Activated T-cell treated with anti-CD3 and anti-CD28 coated beads, Interleukin-2, amount 50 U/mL, for 24 hours (primary cell): Measurements from ENCODE around the gene CD151.

ENCODE experiments used
- DNase-seq: peaks from one replicate; pipeline ENCODE4 v3.0.0-alpha.2; 2020
- H3K27ac Mint-ChIP-seq: 2 replicates; pipeline ENCODE4 v1.8.0; 2020; ENCODE audit warnings: mild to moderate bottlenecking, mixed read lengths
- H3K27me3 Mint-ChIP-seq: 2 replicates; pipeline ENCODE4 v1.8.0; 2020; ENCODE audit warnings: mixed read lengths
- H3K36me3 Mint-ChIP-seq: 2 replicates; pipeline ENCODE4 v1.8.0; 2020; ENCODE audit warnings: low read depth, mixed read lengths
- H3K4me1 Mint-ChIP-seq: 2 replicates; pipeline ENCODE4 v1.8.0; 2020; ENCODE audit warnings: low read depth, mixed read lengths
- H3K4me3 Mint-ChIP-seq: 2 replicates; pipeline ENCODE4 v1.8.0; 2020; ENCODE audit warnings: mild to moderate bottlenecking, moderate library complexity, mixed read lengths
- H3K9me3 Mint-ChIP-seq: 2 replicates; pipeline ENCODE4 v1.8.0; 2020; ENCODE audit warnings: mixed read lengths

Gene CD151

DNA sequence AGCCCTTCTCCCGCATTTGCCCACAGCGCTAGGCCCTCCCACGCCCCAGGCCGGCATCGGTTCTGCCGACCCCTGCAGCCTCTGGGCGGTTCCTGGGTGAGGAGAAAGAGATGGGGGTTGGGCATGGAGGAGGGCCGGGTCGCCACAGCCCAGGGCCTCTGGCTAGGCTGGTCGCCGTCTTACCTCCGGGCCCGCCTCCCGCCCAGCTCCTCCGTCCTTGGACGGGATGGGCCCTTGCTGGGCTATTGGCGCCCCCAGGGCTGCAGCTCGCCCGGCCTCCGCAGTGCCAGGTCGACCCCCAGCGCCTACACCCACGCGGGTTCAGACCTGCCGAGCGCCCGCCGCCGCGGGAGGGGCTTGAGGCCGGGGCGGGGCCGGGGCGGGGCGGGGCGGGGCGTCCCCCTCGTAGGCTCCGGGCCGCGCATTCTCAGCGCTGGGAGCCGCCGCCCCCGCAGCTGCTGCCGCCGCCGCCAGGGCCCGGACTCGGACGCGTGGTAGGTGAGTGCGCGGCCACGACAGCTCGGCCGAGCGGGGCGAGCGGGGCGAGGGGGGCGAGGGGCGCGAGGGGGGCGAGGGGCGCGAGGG, at the start of gene CD151:
TSS of gene CD151 (plus strand) at position 424 of the 585 bp plus-strand sequence. CDS start 3,118 bp downstream, outside the sequence.
- H3K27ac Mint-ChIP-seq, result peak within 1 kb of the TSS; percentile 52
- peak; percentile 66 for DNase-seq
- H3K4me1 Mint-ChIP-seq, result peaks cover 43% of the 10 kb centered on the region
- peak within 1 kb of the TSS; percentile 71 for H3K4me3 Mint-ChIP-seq
- peaks cover 49% of the 10 kb centered on the region for H3K27me3 Mint-ChIP-seq
- no peaks in the 10 kb centered on the region for H3K9me3 Mint-ChIP-seq
- H3K36me3 Mint-ChIP-seq, result peaks cover 16% of the 10 kb centered on the region

DNA sequence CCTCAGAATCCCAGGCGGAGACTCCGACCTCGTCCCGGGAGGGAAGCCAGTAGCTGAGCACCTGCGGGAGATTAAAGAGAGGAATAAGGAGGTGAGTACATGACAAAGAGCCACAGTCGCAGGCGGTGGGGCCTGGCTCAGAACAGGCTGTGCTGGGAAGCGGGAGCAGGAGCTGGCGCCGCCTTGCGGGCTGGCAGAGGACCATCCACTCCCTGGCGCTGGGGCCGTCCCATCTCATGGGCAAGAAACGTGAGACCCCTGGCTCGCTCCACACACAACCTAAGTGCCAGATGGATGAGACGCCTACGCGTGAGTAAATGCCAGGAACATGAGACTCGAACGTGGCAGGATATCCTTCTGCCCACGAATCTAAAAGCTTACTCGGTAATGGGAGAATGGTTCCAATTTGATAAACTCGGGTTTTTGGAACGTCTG, 49.2 kb upstream of the CD151 start:
- Mint-ChIP-seq H3K27ac (no peak overlapping the region), H3K4me3 (no peak overlapping the region), H3K27me3 (no peaks in the 10 kb centered on the region), H3K4me1 (peaks cover 17% of the 10 kb centered on the region), H3K9me3 (no peaks in the 10 kb centered on the region), H3K36me3 (peaks cover 33% of the 10 kb centered on the region)
- DNase-seq, result peak; percentile 45

DNA sequence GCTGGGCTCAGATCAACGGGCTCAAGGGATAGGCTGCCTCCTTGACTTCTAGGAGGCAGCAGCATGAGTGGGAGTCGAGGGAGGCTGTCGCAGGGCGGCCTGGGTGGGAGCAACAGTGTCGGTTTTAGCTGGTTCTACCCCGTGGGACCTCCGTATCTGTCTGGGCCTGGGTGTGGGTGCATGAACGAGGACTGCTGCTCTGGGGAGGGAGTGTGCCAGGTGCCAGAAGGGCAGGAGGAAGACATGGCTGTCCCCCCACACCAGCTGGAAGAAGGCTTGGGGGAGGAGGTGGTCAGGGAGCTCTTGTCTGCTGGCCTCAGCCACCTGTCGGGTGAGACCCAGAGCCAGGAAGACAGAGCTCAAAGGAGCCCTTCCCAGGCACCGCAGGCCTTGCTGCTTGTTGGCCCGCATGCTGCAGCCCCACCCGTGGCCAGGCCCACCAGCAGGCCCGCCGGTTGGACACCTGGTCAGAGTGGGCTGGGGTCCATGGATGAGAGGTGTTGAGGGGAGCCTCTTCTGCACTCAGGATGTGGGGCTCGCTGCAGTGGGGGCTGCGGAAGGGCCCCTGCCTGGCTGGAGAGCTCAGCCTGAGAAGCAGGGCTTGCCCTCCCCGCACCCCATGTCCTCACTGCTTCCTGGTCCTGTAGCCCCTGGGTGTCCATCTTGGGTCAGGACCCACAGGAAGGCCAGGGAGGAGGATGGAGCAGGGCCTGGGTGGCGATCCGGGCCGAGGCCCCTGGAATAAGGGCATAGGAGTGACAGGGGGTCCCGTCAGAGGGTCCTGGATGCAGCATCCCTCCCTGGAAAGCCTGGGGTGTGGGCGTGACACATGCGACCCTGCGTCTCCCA, 46.3 kb upstream of the CD151 start:
- Mint-ChIP-seq H3K4me1 (peaks cover 5% of the 10 kb centered on the region), H3K27ac (peak overlapping the region; percentile 55), H3K27me3 (peaks cover 4% of the 10 kb centered on the region), H3K4me3 (no peak overlapping the region), H3K36me3 (peaks cover 23% of the 10 kb centered on the region), H3K9me3 (no peaks in the 10 kb centered on the region)
- no peak for DNase-seq

DNA sequence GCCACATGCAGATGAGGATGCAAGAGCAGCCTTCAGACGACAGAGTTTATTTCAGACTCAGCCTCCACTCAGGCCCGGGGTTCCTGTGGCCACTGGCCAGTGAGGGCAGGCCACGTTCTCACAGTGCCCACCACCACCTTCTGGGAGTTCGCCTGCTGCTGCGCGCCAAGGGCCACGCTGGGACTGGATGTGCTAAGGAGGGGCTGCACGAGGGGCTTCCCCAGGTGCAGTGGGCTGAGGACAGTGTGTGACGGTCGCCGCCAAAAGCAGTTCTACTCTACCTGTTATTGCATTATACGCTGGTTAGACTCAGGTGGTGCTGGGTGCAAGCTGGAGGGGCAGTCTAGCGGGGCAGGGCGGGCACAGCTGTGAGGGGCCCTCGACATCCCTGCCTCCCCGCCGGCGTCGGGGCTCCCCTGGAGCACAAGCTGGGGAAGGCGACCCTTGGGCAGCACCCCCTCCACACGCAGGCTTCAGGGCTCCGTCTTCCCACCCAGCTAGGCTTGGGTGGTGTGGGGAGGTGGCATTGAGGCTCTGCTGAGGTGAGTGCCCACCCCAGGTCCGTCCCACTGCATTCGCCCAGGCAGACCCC, 45.6 kb upstream of the CD151 start:
- Mint-ChIP-seq H3K4me3 (no peak overlapping the region), H3K27me3 (peaks cover 4% of the 10 kb centered on the region), H3K27ac (no peak overlapping the region), H3K36me3 (peaks cover 25% of the 10 kb centered on the region), H3K4me1 (peaks cover 5% of the 10 kb centered on the region), H3K9me3 (no peaks in the 10 kb centered on the region)
- no peak for DNase-seq

DNA sequence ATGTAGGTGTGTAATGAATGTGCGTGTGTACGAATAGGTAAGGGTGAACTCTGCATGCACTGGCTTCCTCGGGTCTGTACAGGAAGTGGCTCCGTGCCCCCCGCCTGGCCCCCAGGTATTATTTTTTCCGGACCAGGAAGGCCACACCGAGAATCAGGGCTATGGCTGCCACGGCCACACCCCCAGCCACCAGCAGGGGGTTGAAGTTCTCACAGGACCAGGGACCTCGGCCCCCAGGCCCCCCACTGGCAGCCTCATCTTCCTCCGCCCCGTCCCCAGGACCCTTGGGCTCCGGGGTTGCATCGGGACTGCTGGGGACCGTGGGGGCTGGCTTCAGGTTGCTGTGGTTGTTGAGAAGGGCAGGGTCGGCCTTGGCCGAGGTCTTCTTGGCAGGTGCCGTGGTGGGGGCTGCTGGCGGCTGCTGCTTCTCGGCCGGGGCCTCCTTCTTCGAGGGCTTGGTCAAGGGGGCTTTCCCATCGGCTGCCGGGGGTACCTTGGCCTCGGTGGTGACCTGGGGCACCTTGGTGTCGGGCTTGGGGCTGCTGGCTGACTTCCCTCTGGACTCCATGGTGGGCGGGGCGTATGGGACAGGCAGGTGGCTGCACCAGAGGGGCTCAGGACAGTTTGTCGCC, 44.6 kb upstream of the CD151 start:
- no peaks in the 10 kb centered on the region for H3K9me3 Mint-ChIP-seq
- peaks cover 30% of the 10 kb centered on the region for H3K36me3 Mint-ChIP-seq
- peaks cover 5% of the 10 kb centered on the region for H3K4me1 Mint-ChIP-seq
- H3K27me3 Mint-ChIP-seq, result peaks cover 4% of the 10 kb centered on the region
- no peak for DNase-seq
- no peak overlapping the region for H3K4me3 Mint-ChIP-seq
- no peak overlapping the region for H3K27ac Mint-ChIP-seq

DNA sequence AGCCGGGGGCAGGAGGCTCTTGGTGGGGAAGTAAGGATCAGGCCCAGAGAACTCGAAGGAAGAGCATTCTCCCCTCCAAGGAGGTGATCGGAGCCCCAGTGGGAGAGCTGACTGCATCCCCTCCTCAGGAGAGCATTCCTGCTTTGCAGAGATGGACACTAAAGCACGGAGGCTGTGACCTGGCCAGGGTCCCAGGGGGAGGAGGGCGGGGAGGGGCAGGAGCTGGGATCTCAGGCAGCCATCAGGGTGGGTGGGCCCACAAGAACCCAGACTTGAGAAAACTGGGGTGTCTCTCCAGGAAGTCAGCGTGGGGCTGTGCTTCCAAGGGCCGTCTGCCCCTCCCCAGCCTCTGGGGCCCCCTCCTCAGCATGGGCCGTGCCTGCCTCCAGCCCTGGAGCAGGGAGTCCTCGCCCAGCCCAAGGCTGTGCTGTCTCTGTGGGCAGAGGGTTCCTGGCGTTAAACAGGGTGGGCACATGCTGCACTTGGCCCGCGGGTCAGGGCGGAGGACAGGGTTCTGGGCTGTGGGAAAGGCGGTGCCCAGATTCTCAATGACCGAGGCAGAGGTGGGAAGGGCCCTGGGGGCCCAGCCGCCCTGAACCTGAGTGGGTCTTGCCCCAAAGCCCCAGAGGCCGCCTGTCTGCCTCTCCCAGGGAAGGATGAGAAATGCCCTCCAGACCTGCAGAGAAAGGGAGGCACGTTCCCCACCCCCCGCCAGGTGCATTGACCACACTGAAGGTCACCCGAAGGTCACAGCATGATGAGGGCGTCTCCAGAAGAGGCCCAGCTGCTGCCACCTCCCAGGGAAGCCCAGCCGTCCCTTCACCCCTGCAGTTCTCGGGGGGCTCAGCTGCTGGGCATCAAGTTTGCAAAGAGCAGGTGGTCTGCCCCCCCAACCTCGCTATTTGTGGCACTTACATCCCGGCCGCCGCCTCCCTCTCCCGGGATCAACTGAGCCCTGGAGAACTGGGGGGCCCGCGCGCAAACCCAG, 43.5 kb upstream of the CD151 start:
- peaks cover 9% of the 10 kb centered on the region for H3K4me1 Mint-ChIP-seq
- peaks cover 34% of the 10 kb centered on the region for H3K36me3 Mint-ChIP-seq
- peak overlapping the region; percentile 33 for H3K27ac Mint-ChIP-seq
- no peak for DNase-seq
- H3K9me3 Mint-ChIP-seq, result no peaks in the 10 kb centered on the region
- peaks cover 4% of the 10 kb centered on the region for H3K27me3 Mint-ChIP-seq
- H3K4me3 Mint-ChIP-seq, result peak overlapping the region; percentile 63

DNA sequence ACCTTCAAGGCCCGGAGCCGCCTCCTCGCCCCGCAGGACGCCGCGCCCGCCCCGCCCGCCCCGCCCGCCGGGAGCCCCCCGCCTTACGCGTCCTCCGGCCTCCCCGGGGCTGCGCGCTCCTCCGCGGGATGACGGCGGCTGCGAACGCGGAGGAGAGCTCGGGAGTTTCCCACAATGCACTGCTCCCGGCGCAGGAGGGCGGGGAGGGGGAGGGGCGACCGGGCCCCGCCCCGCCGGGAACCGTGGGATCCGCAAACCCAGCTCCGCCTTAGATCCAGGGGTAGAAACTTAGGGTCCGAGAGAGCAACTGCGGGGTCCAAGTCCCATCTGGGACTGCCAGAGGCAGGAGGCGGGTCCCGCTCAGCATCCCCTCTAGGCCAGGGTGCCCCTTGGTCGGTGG, 42.8 kb upstream of the CD151 start, which contains the start of gene CEND1:
TSS of gene CEND1 (minus strand) at position 148 of the 400 bp plus-strand sequence. CDS start 1,514 bp downstream, outside the sequence.
- Mint-ChIP-seq H3K36me3 (peaks cover 37% of the 10 kb centered on the region), H3K4me3 (peak within 1 kb of the TSS; percentile 63), H3K4me1 (peaks cover 11% of the 10 kb centered on the region), H3K27ac (peak within 1 kb of the TSS; percentile 33), H3K27me3 (peaks cover 4% of the 10 kb centered on the region), H3K9me3 (no peaks in the 10 kb centered on the region)
- peak; percentile 76 for DNase-seq

DNA sequence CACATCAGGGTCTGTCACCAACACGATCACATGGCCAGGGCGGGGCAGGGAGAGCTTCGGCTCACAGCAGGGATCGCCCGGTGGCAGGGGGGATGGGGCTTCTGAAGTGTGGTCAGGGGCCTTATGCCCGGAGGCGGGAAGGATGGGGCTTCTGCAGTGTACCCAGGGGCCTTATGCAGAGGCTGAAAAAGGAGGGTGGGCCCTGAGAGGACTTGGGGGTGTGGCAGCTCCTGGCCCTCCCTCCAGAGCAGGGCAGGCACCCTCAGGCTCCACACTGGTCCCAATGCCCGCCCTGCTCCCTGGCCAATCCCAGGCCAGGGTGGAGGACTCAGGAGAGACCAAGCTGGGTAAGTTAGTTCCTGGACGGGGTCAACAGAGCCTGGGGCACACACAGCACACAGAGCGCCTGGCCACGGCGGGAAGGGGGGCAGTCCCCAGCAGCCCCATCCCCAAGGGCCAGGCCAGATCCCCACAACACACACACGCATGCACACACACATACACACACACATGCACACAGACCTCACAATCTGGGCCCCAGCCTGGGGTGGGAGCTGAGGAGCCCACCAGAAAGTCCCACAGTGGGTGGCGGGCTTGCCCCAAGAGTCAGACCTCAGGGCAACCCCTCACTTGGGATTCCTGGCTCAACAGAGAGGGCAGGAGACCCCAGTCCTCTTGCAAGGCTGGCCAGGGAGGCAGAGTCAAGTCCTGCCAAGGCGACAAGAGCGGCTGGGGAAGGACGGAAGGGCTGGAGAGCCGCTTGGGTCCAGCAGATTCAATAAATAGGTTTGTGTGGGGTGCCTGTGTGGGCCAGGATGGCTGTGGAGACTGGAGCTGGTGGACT, 41.8 kb upstream of the CD151 start:
- peaks cover 15% of the 10 kb centered on the region for H3K4me1 Mint-ChIP-seq
- peak overlapping the region; percentile 57 for H3K27ac Mint-ChIP-seq
- H3K36me3 Mint-ChIP-seq, result peaks cover 39% of the 10 kb centered on the region
- H3K9me3 Mint-ChIP-seq, result no peaks in the 10 kb centered on the region
- H3K4me3 Mint-ChIP-seq, result no peak overlapping the region
- H3K27me3 Mint-ChIP-seq, result peaks cover 4% of the 10 kb centered on the region
- no peak for DNase-seq

DNA sequence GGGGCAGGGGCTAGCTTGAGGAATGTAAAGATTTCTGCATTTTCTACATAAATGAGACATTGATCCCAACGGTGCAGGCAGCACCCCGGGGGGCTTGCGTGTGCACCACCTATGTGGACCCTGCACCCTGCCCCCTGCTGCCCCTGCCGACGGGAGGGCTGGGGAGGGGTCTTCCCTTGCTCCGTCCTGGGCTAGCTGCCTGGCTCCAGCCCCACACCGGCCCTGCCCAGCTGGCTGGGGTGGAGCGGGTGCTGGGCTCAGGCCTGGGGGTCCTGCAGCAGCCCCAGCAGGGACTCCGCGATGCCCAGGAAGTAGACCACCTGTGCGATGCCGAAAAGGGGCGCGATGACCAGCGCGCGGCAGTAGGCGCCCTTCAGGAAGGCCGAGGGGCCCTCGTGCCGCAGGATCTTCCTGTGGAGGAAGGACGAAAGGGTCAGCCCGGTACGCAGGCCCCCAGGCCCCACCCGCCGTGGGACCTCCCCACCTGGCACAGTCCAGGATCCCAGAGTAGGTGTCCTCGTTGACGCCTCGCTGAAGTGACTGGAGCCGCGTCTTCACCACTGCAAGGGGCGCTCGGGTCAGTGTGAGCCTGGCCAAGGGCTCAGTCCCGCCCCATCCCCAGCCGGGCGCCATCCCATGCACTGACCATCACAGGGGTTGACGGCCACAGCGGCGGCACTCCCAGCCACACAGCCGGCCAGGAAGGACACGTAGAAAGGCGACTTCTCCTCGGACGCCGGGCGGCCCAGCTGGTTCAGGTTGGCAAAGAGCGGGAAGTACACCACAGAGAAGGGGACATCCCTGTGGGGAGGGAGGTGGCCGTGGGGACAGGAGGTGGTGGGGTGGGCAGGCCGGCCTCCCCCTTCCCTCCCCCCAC, 40.9 kb upstream of the CD151 start:
- peaks cover 41% of the 10 kb centered on the region for H3K36me3 Mint-ChIP-seq
- H3K27ac Mint-ChIP-seq, result peak overlapping the region; percentile 11
- peaks cover 4% of the 10 kb centered on the region for H3K27me3 Mint-ChIP-seq
- no peaks in the 10 kb centered on the region for H3K9me3 Mint-ChIP-seq
- no peak for DNase-seq
- H3K4me3 Mint-ChIP-seq, result no peak overlapping the region
- peaks cover 22% of the 10 kb centered on the region for H3K4me1 Mint-ChIP-seq

DNA sequence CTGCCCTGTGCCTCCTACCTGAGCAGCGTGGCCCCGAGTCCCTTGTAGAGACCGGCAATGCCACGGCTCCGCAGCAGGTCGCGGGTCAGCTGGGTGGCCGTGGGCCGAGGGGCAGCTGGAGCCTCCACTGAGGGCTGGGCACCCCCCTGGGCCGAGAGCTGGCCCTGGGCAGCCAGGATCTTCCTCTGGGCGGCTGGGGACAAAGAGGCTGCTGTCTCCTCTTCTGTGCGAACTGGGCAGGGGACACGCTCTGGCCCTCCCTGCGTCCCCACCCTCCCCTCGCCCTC, 40.3 kb upstream of the CD151 start:
- no peak overlapping the region for H3K4me3 Mint-ChIP-seq
- peaks cover 4% of the 10 kb centered on the region for H3K27me3 Mint-ChIP-seq
- H3K9me3 Mint-ChIP-seq, result no peaks in the 10 kb centered on the region
- peaks cover 25% of the 10 kb centered on the region for H3K4me1 Mint-ChIP-seq
- no peak overlapping the region for H3K27ac Mint-ChIP-seq
- DNase-seq, result no peak
- peaks cover 43% of the 10 kb centered on the region for H3K36me3 Mint-ChIP-seq

DNA sequence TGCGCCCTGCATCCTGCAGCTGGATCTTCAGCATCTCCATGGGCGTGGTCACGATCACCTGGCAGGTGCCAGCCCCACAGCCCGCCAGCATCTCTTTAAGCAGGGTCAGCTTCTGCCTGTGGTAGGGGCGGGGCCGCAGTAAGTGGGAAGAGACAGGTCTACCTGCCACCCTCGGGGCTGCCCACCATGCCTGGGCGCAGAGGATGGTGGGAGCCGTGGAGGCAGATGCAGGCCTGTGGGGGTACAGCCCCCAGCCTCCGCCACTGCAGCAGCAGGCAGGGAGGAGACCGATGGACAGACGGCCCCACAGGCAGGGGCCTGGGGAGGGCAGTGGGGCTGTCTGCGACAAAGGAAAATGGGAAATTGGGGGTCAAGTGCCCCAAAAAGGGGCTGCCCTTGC, 39.9 kb upstream of the CD151 start:
- peaks cover 4% of the 10 kb centered on the region for H3K27me3 Mint-ChIP-seq
- DNase-seq, result no peak
- no peak overlapping the region for H3K27ac Mint-ChIP-seq
- no peak overlapping the region for H3K4me3 Mint-ChIP-seq
- H3K4me1 Mint-ChIP-seq, result peaks cover 23% of the 10 kb centered on the region
- no peaks in the 10 kb centered on the region for H3K9me3 Mint-ChIP-seq
- H3K36me3 Mint-ChIP-seq, result peaks cover 43% of the 10 kb centered on the region

DNA sequence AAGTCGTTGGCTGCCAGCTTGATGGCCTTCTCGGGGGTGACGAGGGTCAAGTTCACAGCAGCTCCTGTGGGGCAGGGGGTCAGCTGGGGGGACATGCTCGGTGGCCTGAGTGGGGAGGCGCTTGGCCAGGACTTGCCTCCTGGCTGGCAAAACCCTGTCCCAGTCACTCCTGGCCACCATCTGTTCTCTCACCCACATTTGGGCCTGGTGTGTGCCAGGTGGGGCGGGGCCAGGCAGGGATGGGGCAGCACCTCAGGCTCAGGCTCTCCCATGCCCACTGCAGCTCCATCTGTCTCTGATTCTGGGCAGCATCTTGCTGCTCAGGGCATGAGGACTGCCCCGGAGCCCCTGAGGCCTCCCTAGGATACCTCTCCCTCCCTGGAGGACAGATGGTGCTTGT, 39.2 kb upstream of the CD151 start:
- H3K4me1 Mint-ChIP-seq, result peaks cover 21% of the 10 kb centered on the region
- DNase-seq, result no peak
- no peak overlapping the region for H3K4me3 Mint-ChIP-seq
- H3K27me3 Mint-ChIP-seq, result peaks cover 4% of the 10 kb centered on the region
- peak overlapping the region; percentile 33 for H3K27ac Mint-ChIP-seq
- peaks cover 43% of the 10 kb centered on the region for H3K36me3 Mint-ChIP-seq
- no peaks in the 10 kb centered on the region for H3K9me3 Mint-ChIP-seq
